Calu3 (cell line): ENCODE results near the gene CD248. TPM values are rescaled to one million over a fixed set of nuclear protein-coding genes. Genes with fewer than 3 reads are reported as not detected.

Experiments
- BruUV-seq: library from RNA; stranded (reverse); fragments of 400-500 nt; replicated peaks from 2 replicates; lab custom pipeline; 2021; lab: Mats Ljungman, UMichigan
- CTCF ChIA-PET: fragments of 300-600 bp; sonication (Branson Sonifier 250); formaldehyde crosslinking; loops from one replicate; lab custom pipeline; 2022; ENCODE audit warnings: antibody characterized with exemption; lab: Charles Lee
- DNase-seq: peaks from one replicate; pipeline ENCODE4 v3.0.0; 2022
- H3K27ac Mint-ChIP-seq: one replicate; pipeline ENCODE4 v1.8.0; 2022; ENCODE audit warnings: mixed read lengths; ENCODE audit not compliant: unreplicated experiment
- H3K27me3 Mint-ChIP-seq: one replicate; pipeline ENCODE4 v1.8.0; 2022; ENCODE audit warnings: mixed read lengths; ENCODE audit not compliant: unreplicated experiment
- H3K36me3 Mint-ChIP-seq: one replicate; pipeline ENCODE4 v1.8.0; 2022; ENCODE audit warnings: mild to moderate bottlenecking, moderate library complexity, mixed read lengths; ENCODE audit not compliant: insufficient read depth, unreplicated experiment
- H3K4me1 Mint-ChIP-seq: one replicate; pipeline ENCODE4 v1.8.0; 2022; ENCODE audit warnings: mild to moderate bottlenecking, low read depth, mixed read lengths; ENCODE audit not compliant: unreplicated experiment
- H3K4me3 Mint-ChIP-seq: one replicate; pipeline ENCODE4 v1.8.0; 2022; ENCODE audit warnings: mild to moderate bottlenecking, low read depth, moderate library complexity, mixed read lengths; ENCODE audit not compliant: unreplicated experiment
- H3K9me3 Mint-ChIP-seq: one replicate; pipeline ENCODE4 v1.8.0; 2022; ENCODE audit warnings: low read depth, mixed read lengths; ENCODE audit not compliant: unreplicated experiment
- CTCF ChIP-seq: fragments of 200-600 bp; IDR thresholded peaks from one replicate; pipeline ENCODE4 v1.8.0; 2022; ENCODE audit warnings: antibody characterized with exemption; ENCODE audit not compliant: unreplicated experiment
- intact Hi-C: fragments of 100-400 bp; cut with micrococcal nuclease; formaldehyde crosslinking; loops from one replicate; pipeline ENCODE4 v1.10.0; 2022; ENCODE audit not compliant: unreplicated experiment
- total RNA-seq: library from RNA; stranded (reverse); gene quantifications from 2 replicates; pipeline ENCODE4 v1.2.3, GENCODE V29; 2022

The CD248 gene
- total RNA-seq, 1 experiment from 2014 or later, result not detected

- CTCF ChIA-PET, result interaction anchor here (0.5 to 1.6 kb wide), 2 partner anchors 22 to 132 kb away, joined by 3 to 32 read pairs; partner anchors contain the start of gene PELI3
- Mint-ChIP-seq H3K36me3 (peaks cover 45% of the 10 kb centered on the region), H3K9me3 (no peaks in the 10 kb centered on the region), H3K4me3 (peak overlapping the region; percentile 94), H3K27ac (peak overlapping the region; percentile 56), H3K27me3 (no peaks in the 10 kb centered on the region), H3K4me1 (peaks cover 24% of the 10 kb centered on the region)
- DNase-seq, result no peak
- no TSS peak for BruUV-seq
- no peak for TF ChIP-seq CTCF
- intact Hi-C loops, result no loop called here
Observed at GRCh38 chr11:66334605-66335442, 18.0 kb upstream of the CD248 start.

- H3K9me3 Mint-ChIP-seq, result no peaks in the 10 kb centered on the region
Observed at GRCh38 chr11:66333896-66334604, 17.2 kb upstream of the CD248 start.

GRCh38 chr11:66333220-66333877 lies 16.5 kb upstream of the CD248 start:
- CTCF ChIA-PET, result interaction anchor here (0.6 kb wide), 2 partner anchors 13 to 21 kb away, joined by 5 to 6 read pairs; no protein-coding TSS in a partner anchor
- no peak for TF ChIP-seq CTCF
- peaks cover 29% of the 10 kb centered on the region for H3K4me1 Mint-ChIP-seq
- no peak for DNase-seq
- BruUV-seq, result no TSS peak
- H3K27me3 Mint-ChIP-seq, result no peaks in the 10 kb centered on the region
- no peaks in the 10 kb centered on the region for H3K9me3 Mint-ChIP-seq
- H3K36me3 Mint-ChIP-seq, result peaks cover 35% of the 10 kb centered on the region
- intact Hi-C loops, result no loop called here
- H3K4me3 Mint-ChIP-seq, result no peak overlapping the region
- H3K27ac Mint-ChIP-seq, result no peak overlapping the region

More at GRCh38 chr11:66333896-66334604, 17.2 kb upstream of the CD248 start:
- CTCF ChIA-PET, result interaction anchor here (0.6 kb wide), 2 partner anchors 13 to 22 kb away, joined by 5 to 6 read pairs; no protein-coding TSS in a partner anchor
- no peaks in the 10 kb centered on the region for H3K27me3 Mint-ChIP-seq
- intact Hi-C loops, result no loop called here
- H3K4me3 Mint-ChIP-seq, result peak overlapping the region; percentile 24
- peaks cover 42% of the 10 kb centered on the region for H3K36me3 Mint-ChIP-seq
- no peak for TF ChIP-seq CTCF
- peaks cover 24% of the 10 kb centered on the region for H3K4me1 Mint-ChIP-seq
- DNase-seq, result no peak
- no TSS peak for BruUV-seq
- no peak overlapping the region for H3K27ac Mint-ChIP-seq
